ENCODE measurements around the gene POLD3. TPM values are rescaled to one million over a fixed set of nuclear protein-coding genes. Genes with fewer than 3 reads are reported as not detected.
A peak's percentile ranks its signal among the peaks of the same experiment; 100 is the strongest.

Gene POLD3
- total RNA-seq, 4 donors from 2014 or later: 7.4 to 29.4 (median 20.6) TPM

- peaks cover 4 to 17% (median 13%) of the 10 kb centered on the region in 4 donors for H3K4me1 ChIP-seq
Observed at GRCh38 chr11:74685338-74685737, 93.0 kb downstream of the POLD3 start.

GRCh38 chr11:74685905-74686304, 93.5 kb downstream of the POLD3 start:
- no peak overlapping the region for H3K27ac ChIP-seq
- WGBS, 2 donors (ENCODE audit: low coverage in 1 of 2): 83 to 100% methylated on average over 2 to 3 of the region's 3 CpGs
- H3K27me3 ChIP-seq: peaks cover 15% of the 10 kb centered on the region
- H3K36me3 ChIP-seq: no peaks in the 10 kb centered on the region
- peaks cover 4 to 17% (median 13%) of the 10 kb centered on the region in 4 donors for H3K4me1 ChIP-seq
- in situ Hi-C loops (cut with MboI; ENCODE audit: low pct_ligation_motif_present in 1 of 4, low pct_unique_long_range_greater_than_20kb in 1 of 4, low sequenced_read_pairs in 3 of 4): no loop called here
- H3K4me3 ChIP-seq: no peak overlapping the region
- no peaks in the 10 kb centered on the region for H3K9me3 ChIP-seq
- DNase-seq: peak; percentile 37
- TF ChIP-seq POLR2AphosphoS5 (IDR thresholded peaks at IDR 0.05) (no peak), EP300 (IDR thresholded peaks at IDR 0.05; ENCODE audit: low read depth) (no peak), CTCF (IDR thresholded peaks at IDR 0.05) (no peak), POLR2A (IDR thresholded peaks at IDR 0.05) (no peak)
- intact Hi-C loops (cut with DNase I; ENCODE audit: low total_unique reads): no loop called here

More at GRCh38 chr11:74685338-74685737, 93.0 kb downstream of the POLD3 start:
- Histone ChIP-seq H3K27ac (no peak overlapping the region), H3K9me3 (no peaks in the 10 kb centered on the region), H3K4me3 (no peak overlapping the region), H3K27me3 (peaks cover 15% of the 10 kb centered on the region), H3K36me3 (no peaks in the 10 kb centered on the region)
- in situ Hi-C loops (cut with MboI; ENCODE audit: low pct_ligation_motif_present in 1 of 4, low pct_unique_long_range_greater_than_20kb in 1 of 4, low sequenced_read_pairs in 3 of 4) (no loop called here), intact Hi-C loops (cut with DNase I; ENCODE audit: low total_unique reads) (no loop called here)
- no peak for DNase-seq
- TF ChIP-seq POLR2AphosphoS5 (IDR thresholded peaks at IDR 0.05) (no peak), POLR2A (IDR thresholded peaks at IDR 0.05) (no peak), EP300 (IDR thresholded peaks at IDR 0.05; ENCODE audit: low read depth) (no peak), CTCF (IDR thresholded peaks at IDR 0.05) (no peak)

GRCh38 chr11:74686792-74687191, 94.4 kb downstream of the POLD3 start:
- in situ Hi-C loops (cut with MboI; ENCODE audit: low pct_ligation_motif_present in 1 of 4, low pct_unique_long_range_greater_than_20kb in 1 of 4, low sequenced_read_pairs in 3 of 4): no loop called here
- Histone ChIP-seq H3K27me3 (peaks cover 15% of the 10 kb centered on the region), H3K36me3 (no peaks in the 10 kb centered on the region), H3K4me1 (peaks cover 0 to 14% (median 13%) of the 10 kb centered on the region in 4 donors), H3K9me3 (no peaks in the 10 kb centered on the region), H3K27ac (no peak overlapping the region), H3K4me3 (no peak overlapping the region)
- DNase-seq: no peak
- TF ChIP-seq EP300 (IDR thresholded peaks at IDR 0.05; ENCODE audit: low read depth): no peak
- TF ChIP-seq POLR2A (IDR thresholded peaks at IDR 0.05): no peak
- TF ChIP-seq CTCF (IDR thresholded peaks at IDR 0.05): no peak
- no peak for TF ChIP-seq POLR2AphosphoS5 (IDR thresholded peaks at IDR 0.05)
- WGBS, 2 donors (ENCODE audit: low coverage in 1 of 2): 80 to 84% methylated on average over 1 to 4 of the region's 4 CpGs
- intact Hi-C loops (cut with DNase I; ENCODE audit: low total_unique reads): no loop called here

DNA sequence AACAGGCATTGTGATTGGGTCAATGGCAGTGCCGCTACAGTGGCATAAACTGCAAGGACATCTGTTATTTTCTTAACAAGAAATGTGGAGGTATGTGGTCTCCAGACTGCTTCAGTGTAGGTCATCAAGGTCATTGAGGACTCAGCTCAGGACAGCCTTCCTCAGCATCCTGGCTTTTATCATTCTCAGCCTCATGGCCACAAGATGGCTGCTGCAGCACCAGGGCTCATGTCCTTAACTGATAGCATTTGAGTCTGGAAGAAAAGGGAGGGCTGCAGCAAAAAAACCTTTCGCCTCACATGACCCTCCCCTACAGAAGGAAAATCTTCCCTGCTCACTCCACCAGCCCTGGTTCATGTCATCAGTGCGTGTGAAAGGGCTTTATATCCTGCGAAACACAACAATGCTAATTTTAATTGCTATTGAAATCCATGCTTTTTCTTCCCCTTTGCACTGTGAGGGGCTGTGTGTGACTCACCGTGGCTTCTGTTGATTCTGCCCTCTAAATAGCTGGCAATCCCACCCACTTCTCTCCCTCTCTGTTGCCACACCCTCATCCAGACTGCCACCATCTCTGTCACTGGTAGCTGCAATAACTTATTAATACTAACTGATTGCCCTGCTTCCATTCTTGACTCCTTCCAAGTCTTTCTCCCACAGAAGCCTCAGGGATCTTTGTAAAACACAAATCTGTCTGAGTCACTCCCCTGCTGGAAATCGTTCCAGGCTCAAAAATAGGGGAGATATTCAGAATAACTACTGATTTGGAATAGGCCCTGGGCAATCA, 95.0 kb downstream of the POLD3 start:
- WGBS, 2 donors (ENCODE audit: low coverage in 1 of 2): 38 to 75% methylated on average over 2 to 6 of the region's 6 CpGs
- in situ Hi-C loops (cut with MboI; ENCODE audit: low pct_ligation_motif_present in 1 of 4, low pct_unique_long_range_greater_than_20kb in 1 of 4, low sequenced_read_pairs in 3 of 4) (no loop called here), intact Hi-C loops (cut with DNase I; ENCODE audit: low total_unique reads) (no loop called here)
- no peaks in the 10 kb centered on the region for H3K36me3 ChIP-seq
- no peak for DNase-seq
- H3K27me3 ChIP-seq: peaks cover 15% of the 10 kb centered on the region
- H3K27ac ChIP-seq: peak overlapping the region in 1 of 4 donors; percentile 5
- TF ChIP-seq CTCF (IDR thresholded peaks at IDR 0.05) (no peak), EP300 (IDR thresholded peaks at IDR 0.05; ENCODE audit: low read depth) (no peak), POLR2AphosphoS5 (IDR thresholded peaks at IDR 0.05) (no peak), POLR2A (IDR thresholded peaks at IDR 0.05) (no peak)
- no peaks in the 10 kb centered on the region for H3K9me3 ChIP-seq
- no peak overlapping the region for H3K4me3 ChIP-seq
- H3K4me1 ChIP-seq: peaks cover 0 to 12% (median 10%) of the 10 kb centered on the region in 4 donors

Data from transverse colon (tissue), 4 donors.